B cell (primary cell): ENCODE measurements around the gene UBE2J1.

Experiments used
- EZH2 ChIP-seq: IDR thresholded peaks from 2 replicates; pipeline ENCODE4 v1.6.1; 2012; ENCODE audit warnings: borderline replicate concordance, low read depth, mild to moderate bottlenecking, moderate library complexity, low read length; ENCODE audit not compliant: insufficient read depth, poor library complexity, severe bottlenecking
- TF ChIP-seq, protein P1 (sequence below): fragments of 200-600 bp; IDR thresholded peaks from one replicate; pipeline ENCODE4 v1.8.0; 2022; ENCODE audit warnings: antibody characterized with exemption, mild to moderate bottlenecking

- TF ChIP-seq, protein P1, sequence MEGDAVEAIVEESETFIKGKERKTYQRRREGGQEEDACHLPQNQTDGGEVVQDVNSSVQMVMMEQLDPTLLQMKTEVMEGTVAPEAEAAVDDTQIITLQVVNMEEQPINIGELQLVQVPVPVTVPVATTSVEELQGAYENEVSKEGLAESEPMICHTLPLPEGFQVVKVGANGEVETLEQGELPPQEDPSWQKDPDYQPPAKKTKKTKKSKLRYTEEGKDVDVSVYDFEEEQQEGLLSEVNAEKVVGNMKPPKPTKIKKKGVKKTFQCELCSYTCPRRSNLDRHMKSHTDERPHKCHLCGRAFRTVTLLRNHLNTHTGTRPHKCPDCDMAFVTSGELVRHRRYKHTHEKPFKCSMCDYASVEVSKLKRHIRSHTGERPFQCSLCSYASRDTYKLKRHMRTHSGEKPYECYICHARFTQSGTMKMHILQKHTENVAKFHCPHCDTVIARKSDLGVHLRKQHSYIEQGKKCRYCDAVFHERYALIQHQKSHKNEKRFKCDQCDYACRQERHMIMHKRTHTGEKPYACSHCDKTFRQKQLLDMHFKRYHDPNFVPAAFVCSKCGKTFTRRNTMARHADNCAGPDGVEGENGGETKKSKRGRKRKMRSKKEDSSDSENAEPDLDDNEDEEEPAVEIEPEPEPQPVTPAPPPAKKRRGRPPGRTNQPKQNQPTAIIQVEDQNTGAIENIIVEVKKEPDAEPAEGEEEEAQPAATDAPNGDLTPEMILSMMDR = no peak
- no peak for TF ChIP-seq EZH2
These were observed at the start of gene UBE2J1 for GRCh38 chr6:89352278-89353117.
